DMS53 treated with DMSO at 0.1 percent for 48 hours (cell line): ENCODE data around the gene NOG.
A peak's percentile ranks its signal among the peaks of the same experiment; 100 is the strongest.

Experiments
- DNase-seq: peaks from one replicate; lab custom pipeline; 2025; ENCODE audit not compliant: unreplicated experiment; lab: John Stamatoyannopoulos, UW

Gene NOG

DNA sequence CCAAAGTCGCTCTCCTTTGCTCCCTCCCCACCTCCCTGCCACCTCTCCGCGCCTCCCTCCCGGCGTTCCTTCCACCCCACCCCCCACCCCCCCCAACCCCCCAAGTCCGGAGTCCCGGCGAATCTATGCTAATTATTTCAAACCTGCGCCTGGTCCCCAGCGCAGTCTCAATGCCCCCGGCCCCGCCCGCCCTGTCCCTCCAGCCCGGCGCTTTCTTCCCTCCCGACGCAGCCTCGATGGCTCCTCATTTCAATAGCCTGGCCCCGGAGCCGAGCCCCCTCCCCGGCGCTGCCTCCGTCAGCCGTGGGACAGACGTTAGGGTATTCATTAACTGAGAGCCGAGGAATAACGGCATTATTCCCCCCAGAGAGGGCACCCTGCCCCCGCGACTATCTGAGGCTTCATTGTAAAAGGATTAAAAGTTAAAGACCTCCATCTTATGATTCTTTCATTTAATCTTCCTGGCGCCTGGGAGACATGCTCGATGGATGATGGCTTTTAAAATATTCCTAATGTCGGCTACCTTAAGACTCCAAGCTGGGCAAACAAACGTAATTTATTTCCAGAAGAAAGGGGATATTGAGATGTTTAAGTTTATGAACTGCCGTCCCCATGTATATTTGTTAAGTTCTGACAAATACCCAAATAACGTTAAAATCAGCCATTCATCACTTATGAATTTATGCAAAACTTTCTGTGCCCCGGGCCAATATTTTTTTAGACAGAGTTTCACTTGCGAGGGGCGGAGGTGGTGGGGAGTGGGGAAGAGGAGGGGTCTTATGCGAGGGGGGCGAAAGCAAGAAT, 3.4 kb downstream of the NOG start:
- no peak for DNase-seq

DNA sequence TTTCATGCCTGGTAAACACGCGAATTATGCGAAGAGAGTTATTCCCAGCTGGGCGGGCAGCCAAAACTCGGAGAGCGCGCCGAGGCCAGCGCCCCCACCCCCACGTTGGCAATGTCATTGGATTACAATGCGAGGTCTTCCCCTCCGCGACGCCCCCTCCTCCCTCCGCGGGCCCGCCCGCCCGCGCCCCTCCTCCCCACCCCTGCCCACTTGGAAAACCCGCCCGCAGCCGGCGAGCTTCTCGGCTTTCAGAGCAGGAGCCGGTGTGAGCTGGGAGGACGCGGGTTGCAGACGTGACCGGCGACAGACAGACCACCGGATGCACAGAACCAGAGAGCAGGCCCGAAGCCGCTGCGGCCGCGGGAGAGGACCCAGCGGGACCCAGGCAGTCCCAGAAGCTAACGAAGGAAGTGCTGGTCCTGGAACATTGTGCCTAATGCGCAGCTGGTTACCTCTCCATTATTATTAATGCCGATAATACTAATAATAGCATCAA, 4.0 kb downstream of the NOG start:
- no peak for DNase-seq

DNA sequence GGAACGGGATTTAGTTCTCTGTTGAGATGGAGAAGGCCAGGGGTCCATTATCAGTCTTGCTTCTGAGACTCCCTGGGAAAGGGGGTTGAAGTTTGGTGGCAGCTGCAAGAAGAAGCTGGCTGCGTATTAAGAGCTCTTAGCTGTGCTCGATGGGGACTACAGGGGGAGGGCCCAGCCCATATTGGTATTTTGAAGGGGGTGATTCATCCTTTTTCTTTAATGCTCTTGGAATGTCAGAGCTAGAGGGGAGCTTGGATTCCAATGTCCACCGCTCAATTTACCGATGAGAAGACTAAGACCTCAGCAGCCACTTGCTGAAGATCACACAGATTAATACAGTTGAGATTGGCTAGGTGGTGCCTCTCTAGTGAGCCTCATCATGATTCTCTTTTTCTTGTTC, 5.0 kb downstream of the NOG start:
- no peak for DNase-seq

DNA sequence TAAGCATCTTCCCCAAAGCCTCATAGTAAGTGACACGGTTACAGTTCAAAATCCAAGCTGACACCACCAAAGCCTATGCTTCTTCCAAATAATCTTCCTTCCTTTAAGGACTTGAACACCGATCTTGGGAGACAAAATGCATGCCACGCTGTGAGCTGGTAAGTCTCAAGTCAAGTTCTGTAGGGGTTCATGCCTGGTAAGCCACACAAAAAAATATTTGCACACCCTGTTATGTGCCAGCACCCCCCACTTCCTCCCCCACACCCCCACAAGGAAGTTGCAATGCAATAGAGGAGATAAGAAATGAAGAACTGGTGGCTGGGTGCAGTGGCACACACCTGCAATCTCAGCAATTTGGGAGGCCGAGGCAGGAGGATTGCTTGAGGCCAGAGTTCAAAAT, 5.6 kb downstream of the NOG start:
- no peak for DNase-seq

DNA sequence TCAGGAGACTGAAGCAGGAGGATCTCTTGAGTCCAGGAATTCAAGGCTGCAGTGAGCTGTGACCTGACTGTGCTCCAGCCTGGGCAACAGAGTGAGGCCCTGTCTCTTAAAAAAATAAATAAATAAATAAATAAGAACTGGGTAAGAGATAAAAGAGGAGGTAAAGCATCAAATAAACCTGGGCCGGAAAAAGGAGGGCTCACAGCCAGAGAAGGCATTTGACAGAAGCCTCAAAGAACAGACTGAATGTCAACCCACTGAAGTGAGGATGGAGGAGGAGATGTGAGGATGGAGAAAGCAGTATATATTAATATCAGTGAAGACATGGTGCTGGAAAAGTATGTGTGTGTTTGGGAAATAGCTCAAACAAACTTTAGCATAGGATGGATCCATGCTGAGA, 6.1 kb downstream of the NOG start:
- DNase-seq = no peak

DNA sequence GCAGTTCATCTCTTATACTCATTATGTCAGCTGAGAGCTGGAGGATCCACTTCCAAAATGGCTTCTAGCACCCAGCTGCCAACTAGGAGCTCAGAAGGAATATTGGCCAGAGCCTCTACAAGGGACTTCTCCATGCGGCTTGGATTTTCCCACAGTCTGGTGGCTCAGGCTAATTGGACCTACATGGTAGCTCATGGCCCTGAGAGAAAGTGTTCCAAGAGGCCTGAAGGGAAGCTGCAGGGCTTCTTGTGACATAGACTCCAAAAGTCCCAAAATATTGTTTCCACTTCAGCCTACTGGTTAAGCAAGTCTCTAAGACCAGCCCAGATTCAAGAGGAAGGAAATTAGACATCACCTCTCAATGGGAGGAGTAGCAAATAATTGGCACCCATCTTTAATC, 6.8 kb downstream of the NOG start:
- DNase-seq = no peak

DNA sequence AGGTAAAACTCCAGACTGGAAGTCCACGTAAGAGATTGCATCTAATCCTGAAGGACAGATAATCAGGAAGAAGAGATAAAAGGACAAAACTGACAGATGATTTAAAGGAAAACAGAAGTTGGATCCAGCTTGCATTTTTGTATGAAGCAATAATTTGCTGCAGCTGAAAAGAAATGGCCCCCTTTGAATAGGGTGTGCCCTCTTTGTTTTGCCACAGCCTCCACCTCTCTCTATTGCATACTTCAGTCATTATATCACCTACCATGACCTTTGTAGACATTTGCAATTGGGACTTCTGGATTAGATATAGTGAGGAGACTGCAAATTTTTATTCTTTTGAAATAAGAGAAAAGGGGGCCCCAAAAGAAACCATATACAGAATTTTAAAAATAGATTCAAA, 8.1 kb downstream of the NOG start:
- no peak for DNase-seq

DNA sequence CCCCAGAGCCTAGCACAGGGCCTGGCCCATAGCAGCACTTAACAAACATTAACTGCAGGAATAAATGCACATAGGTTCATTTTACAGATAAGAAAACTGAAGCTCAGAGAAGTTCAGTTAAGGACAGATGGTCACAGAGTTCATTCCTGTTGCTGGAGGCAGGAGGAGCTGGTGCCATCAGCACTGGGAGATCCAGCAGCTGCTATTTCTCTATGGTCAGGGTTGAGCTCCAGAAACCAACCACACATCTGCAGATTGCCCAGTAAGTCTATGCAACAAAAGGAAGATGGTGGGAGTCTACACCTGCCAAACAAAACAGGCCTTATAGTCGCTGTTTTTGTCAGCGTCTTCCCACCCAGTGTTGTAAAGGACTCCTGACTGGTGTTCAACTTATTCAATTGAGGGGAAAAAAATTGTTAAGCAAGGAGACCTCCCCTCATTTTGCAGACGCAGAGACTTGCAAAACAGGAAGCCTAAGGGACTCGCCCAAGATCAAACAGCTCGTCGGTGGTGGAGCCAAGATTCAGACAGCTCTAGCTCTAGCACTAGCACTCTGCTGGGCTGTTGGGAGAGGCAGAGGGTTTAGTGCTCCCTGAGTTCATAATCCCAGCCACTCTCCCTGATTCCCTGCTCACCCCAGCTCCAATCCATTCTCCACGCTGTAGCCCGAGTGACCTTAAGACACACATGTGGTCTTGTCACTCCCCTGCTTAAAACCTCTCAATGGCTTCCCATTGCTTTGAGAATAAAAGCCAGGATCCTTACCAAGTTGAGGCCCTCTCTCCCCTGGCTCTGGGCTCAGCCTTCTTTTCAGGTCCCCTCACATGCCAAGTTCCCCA, 9.0 kb downstream of the NOG start:
- no peak for DNase-seq

DNA sequence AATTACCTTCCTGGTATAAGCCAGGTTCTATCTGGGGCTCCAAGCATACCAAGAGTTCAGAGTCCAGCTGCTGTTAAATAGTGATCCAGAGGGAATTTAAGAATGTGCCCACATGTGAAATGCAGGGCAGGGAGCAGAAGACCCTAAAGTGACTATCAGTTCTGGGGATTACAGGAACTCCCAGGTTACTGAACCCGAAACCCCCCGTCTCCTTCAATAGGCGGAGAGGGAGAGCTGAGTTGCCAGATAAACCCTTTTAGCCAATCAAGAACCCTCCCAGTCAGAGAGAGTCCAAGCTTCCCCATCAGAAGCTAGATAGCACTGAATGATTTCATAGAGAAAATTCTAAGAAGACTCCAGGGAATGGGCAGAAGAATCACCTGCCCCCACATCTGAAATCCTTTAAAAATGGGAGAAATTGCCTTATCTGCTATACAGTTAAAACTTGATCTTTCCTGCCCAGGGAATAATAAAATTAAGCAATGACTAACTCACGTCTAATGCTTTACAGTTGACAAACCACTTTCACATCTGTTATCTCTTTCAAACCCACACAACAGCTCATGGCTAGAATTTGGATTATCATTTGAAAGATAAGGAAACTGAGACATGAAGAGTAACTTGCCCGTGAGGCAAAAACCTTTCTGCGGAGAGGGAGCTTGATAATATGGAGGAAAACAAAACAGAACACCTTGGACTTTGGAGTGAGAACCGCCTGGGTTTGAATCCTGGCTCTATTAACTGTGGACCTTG, 10.2 kb downstream of the NOG start:
- DNase-seq = no peak

DNA sequence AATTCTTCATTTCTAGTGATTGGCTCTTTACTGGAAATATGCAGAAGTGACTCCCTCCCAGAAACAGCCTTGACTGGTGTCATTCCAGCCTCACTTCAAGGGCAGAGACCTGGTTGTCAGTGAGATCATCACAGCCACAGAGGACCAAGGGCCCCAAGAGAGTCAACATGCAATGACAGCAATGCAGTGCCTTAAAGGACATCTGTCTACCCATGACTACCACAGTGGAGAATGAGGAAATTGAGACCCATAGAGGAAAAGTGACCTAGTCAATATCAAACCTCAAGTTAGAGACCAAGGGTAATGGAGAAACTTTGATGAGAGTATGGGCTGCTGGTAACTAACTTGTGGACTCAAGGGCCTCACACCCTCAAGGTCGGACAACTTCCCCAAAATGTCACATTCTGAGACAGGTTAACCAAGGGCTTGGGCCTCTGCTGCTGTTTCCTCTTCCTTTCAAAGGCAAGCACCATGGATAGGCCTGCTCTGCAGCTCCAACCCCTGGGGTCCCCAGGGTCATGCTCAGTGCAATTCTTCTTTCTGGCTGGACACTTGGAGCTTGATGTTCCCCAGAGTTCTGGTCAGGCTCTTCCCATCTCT, 11.3 kb downstream of the NOG start:
- DNase-seq = peak; percentile 35

DNA sequence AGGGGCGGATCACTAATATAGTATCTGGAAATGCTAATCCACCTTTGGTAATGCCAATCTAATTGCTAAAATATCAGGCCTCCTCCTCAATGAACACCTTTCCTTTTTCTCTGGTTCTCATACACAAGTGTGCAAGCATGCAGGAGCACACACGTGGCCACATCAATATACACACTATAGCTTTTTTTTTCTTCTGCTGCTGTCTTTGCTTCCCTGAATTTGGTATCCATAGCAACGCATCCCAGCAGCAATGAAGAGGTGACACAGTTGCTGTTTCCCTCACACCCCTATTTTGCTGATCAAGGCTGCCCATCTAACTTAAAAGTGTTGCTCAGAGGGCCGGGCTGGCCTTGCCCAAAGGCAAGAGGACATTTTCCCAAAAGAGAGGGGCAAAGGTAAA, 15.4 kb downstream of the NOG start:
- no peak for DNase-seq

DNA sequence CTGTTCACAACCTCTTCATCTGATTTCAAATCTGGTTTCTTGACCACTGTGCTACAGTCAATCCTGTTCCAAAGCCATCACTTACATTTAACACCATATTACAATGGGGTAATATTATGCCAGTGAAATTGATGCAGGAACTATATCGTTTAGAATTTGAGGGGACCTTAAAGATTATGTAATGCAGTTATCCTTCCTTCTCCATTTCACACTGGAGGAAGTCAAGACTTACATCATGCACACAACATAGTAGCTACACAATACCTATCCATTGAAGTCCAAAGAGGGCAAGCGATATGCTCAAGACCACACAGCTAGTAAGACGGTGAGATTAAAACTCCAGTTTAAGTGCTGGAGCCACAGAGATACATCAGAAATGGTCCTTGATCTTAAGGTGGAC, 16.8 kb downstream of the NOG start:
- DNase-seq = no peak

DNA sequence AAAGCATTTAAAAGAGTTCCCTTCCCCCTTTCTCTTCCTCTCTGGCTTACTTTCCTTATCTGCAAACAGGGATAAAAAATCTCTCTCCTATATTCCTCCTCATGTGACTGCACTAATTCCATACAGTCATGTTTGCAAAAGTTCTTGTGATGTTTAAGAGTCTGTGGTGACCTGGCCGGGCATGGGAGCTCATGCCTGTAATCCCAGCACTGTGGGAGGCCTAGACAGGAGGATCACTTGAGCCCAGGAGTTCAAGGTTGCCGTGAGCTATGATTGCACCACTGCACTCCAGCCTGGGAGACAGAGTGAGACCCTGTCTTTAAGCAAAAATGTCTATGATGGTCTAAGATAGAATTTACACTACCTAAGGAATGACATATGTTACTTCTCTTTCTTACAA, 19.6 kb downstream of the NOG start:
- no peak for DNase-seq

DNA sequence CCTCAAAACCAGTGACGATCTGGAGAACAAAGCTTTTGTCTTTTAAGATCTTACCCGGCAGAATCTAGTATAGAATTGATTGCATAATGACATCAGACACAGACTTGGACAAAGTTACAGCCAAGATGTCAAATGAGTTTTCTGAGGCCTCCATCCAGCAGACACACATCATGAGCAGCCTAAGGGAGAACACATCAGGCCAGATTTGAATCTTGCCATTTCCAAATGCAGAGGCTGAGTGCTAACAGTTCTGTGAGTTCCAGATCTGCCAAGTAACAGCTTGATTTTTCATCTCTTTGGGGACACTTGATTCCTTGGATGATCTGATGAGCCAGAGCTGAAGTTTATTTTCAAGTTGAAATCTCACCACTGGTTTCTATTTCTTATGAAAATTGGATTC, 21.0 kb downstream of the NOG start:
- DNase-seq = no peak

DNA sequence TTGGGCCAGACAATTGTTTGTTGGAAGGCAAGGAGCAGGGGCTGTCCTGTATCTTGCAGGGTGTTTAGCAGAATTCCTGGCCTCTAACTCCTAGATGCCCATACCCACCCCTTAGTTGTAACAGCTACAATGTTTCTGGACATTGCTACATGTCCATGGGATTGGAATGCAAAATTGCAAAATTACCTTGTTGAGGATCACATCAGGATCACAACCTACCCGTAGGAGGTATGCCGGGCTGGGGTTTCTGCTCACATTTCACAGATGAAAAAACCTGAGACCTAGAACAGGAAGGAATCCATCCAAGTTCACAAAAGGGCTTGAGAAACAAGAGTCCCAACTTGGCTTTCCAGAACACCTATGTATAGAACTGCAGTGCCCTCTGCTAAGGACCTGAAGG, 22.7 kb downstream of the NOG start:
- DNase-seq = no peak

DNA sequence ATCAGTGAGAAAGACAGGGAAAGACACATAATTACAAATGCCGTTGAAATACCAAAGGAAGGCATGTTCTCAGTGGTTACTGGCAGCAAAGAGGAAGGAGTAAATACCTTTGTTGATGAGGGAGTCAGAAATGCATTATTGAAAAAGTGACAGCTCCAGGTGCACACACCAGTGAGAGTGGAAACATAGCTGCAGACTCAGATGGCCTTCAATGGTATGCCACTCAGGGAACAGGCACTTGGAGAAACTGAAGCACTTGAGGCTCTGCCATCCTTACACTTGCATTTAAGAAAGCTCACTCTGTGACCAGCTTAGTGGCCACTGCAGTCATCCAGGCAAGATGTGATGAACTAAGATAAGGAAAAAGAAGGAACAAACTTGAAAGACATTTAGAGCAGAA, 29.9 kb downstream of the NOG start:
- DNase-seq = no peak

DNA sequence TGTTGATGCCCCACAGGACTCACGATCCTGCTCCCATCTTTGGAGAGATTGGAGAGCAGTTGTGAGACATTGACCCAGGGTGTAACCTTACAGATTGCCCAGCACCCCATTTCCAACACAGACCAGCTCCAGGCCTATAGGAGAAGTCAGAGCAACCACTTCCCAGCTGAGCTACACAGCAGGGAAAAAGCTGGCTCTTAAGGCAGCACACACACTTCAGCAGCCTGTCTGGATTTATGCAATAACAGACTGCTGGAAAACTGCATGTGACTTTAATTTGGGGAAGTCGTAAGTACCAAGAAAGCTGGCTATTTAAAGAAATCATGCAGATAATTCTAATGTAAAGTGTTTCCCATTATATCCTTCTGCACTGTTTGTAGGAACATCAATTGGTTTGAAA, 30.8 kb downstream of the NOG start:
- DNase-seq = no peak

DNA sequence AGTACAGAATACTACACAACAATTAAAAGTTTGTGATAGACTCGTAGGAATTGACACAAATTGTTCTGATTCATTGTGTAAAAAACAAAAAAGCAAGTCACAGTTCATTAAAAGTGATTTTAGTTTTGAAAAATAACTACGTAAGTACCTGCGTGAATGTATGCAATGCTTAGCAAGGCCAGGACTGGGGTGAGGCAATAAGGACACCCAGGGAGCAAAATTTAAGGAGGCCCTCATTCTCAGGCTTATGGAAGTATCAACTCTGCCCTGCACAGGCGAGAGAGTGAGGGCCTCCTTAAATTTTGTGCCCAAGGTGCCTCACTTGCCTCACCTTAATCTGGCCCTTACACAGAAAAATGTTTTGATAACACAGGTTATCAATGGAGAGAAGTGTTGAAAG, 31.4 kb downstream of the NOG start:
- no peak for DNase-seq

DNA sequence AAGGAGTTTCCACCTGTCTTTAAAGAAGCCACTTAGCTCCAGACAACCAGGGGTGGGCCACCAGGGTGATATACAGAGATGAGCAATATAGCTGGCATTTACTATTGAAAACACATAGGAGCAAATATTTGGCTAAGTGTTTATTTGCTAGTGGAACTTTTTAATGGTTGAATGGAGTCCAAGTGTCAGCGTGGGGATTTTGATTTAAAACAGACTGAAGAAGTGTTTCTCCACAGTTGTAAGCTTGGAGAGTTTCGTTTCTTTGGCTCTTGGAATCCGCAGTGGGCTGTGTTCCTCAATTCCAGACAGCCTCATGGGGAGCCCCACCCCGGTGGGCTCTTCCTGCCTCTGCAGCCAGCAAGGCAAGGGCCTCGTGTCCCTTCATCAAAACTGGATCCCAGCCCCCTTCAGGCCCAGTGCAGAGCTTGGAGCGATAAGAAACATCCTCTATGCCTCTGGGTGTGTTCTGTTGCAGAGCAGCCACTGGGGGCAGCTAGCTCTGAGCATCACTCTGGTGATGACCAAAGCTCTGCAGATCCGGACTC, 36.1 kb downstream of the NOG start:
- DNase-seq = no peak

DNA sequence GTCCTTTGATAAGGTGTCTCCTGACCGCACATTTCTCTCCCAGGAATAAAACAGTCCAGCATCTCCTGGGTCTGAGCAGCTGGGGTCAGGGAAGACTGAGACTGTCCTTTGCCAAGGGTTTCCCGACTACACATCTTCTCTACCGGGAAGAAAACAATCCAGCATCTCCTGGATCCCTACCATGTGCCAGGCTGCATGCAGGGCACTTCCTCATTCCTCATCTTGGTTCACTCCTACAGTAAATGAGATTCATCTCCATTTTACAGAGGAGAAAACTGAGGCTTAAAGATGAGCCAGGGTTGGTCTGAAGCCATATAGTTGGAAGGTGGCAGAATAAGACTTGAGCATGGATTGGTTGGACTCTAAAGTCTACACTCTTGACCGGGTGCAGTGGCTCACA, 36.7 kb downstream of the NOG start:
- DNase-seq = no peak

DNA sequence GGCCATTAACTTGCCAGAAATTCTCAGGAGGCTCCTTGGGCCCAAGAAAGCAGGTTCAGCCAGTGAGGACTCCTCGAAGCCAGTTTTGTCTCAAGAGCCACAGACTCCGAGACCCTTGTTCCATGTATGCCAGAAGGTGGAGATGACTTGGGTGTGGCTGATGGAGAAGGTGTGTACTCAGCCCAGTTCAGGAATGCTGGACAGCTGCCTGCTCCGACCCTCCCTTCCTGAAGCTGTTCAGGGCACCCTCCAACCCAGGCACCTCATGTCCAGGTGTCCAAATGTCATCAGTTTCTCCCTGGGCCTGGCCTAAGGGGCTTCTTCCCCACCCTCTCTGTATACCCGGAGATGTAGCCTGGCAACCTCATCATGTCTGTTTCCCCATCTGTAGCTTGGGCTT, 40.2 kb downstream of the NOG start:
- no peak for DNase-seq
